Testis (tissue), 2 donors: ENCODE results near the gene FSIP1.

Experiments
- CTCF ChIP-seq, 3 experiments: fragments of 450-650 bp in 2 of 3; fragments of 200-600 bp in 1 of 3; sonication (generic) in 1 of 3; IDR thresholded peaks; one replicate each; pipeline ENCODE4 v1.5.1; 2016 to 2019; ENCODE audit warnings: antibody characterized with exemption in 3 of 3, mild to moderate bottlenecking in 2 of 3, moderate library complexity in 1 of 3
- POLR2A ChIP-seq: fragments of 450-650 bp; IDR thresholded peaks from one replicate; pipeline ENCODE4 v1.6.1; 2017; ENCODE audit warnings: antibody characterized with exemption, mild to moderate bottlenecking, moderate library complexity

- TF ChIP-seq CTCF (IDR thresholded peaks at IDR 0.05) (no peak), POLR2A (no peak)
These were observed 29.6 kb downstream of the FSIP1 start for GRCh38 chr15:39752991-39753390.
